Mesenchymal stem cell (in vitro differentiated cells and primary cell): ENCODE data around the gene WDTC1.

Experiments used
- DNase-seq: peaks from one replicate; pipeline ENCODE4 v3.0.0-alpha.2; 2013
- H2AFZ ChIP-seq: one replicate; pipeline ENCODE4 v1.6.1; 2013; ENCODE audit warnings: low read depth, mild to moderate bottlenecking, control low read depth, inconsistent platforms, low read length, moderate library complexity
- H2AK5ac ChIP-seq: 2 replicates; pipeline ENCODE4 v1.6.1; 2013; ENCODE audit warnings: low read length, moderate library complexity, mild to moderate bottlenecking, inconsistent platforms; ENCODE audit not compliant: severe bottlenecking
- H2BK120ac ChIP-seq: one replicate; pipeline ENCODE4 v1.6.1; 2013; ENCODE audit warnings: low read depth, mild to moderate bottlenecking, inconsistent platforms, low read length, moderate library complexity
- H2BK12ac ChIP-seq, 2 experiments: one replicate each; pipeline ENCODE4 v1.6.1; 2013; ENCODE audit warnings: inconsistent platforms in 2 of 2, low read length in 2 of 2, mild to moderate bottlenecking in 2 of 2, moderate library complexity in 2 of 2, control low read depth in 1 of 2
- H2BK15ac ChIP-seq: one replicate; pipeline ENCODE4 v1.6.1; 2013; ENCODE audit warnings: mild to moderate bottlenecking, low read depth, inconsistent platforms; ENCODE audit not compliant: poor library complexity, severe bottlenecking
- H2BK5ac ChIP-seq: 2 replicates; pipeline ENCODE4 v1.6.1; 2013; ENCODE audit warnings: low read depth, mild to moderate bottlenecking, low read length, control low read depth, inconsistent platforms; ENCODE audit not compliant: poor library complexity, severe bottlenecking
- H3K14ac ChIP-seq, 2 experiments: one replicate each; pipeline ENCODE4 v1.6.1; 2013; ENCODE audit warnings: inconsistent platforms in 2 of 2, low read length in 2 of 2, control low read depth in 1 of 2, mild to moderate bottlenecking in 1 of 2, moderate library complexity in 1 of 2
- H3K18ac ChIP-seq, 2 experiments: one replicate each; pipeline ENCODE4 v1.6.1; 2013; ENCODE audit warnings: inconsistent platforms in 2 of 2, low read length in 2 of 2, control low read depth in 1 of 2, low read depth in 1 of 2, mild to moderate bottlenecking in 1 of 2
- H3K23ac ChIP-seq, 2 experiments: one replicate each; pipeline ENCODE4 v1.6.1; 2013; ENCODE audit warnings: inconsistent platforms in 2 of 2, low read length in 2 of 2, mild to moderate bottlenecking in 2 of 2, moderate library complexity in 2 of 2, control low read depth in 1 of 2
- H3K27ac ChIP-seq: 2 replicates; pipeline ENCODE4 v1.5.1; 2013; ENCODE audit warnings: mild to moderate bottlenecking, moderate library complexity, low read length, control low read depth, inconsistent platforms; ENCODE audit not compliant: poor library complexity, severe bottlenecking
- H3K27me3 ChIP-seq, 2 experiments: 2 replicates each; pipeline versions ENCODE4 v1.6.1 to v1.7.0; 2013; ENCODE audit warnings: low read length in 2 of 2, mild to moderate bottlenecking in 2 of 2, moderate library complexity in 2 of 2, control low read depth in 1 of 2, inconsistent platforms in 1 of 2; ENCODE audit not compliant: control insufficient read depth in 1 of 2, insufficient read depth in 1 of 2
- H3K36me3 ChIP-seq, 2 experiments: 2 replicates each; pipeline versions ENCODE4 v1.6.1 to v1.7.0; 2013; ENCODE audit warnings: low read length in 2 of 2, control low read depth in 1 of 2, inconsistent platforms in 1 of 2, low read depth in 1 of 2, mild to moderate bottlenecking in 1 of 2; ENCODE audit not compliant: insufficient read depth in 2 of 2, control insufficient read depth in 1 of 2
- H3K4ac ChIP-seq, 2 experiments: one replicate each; pipeline ENCODE4 v1.6.1; 2013; ENCODE audit warnings: inconsistent platforms in 2 of 2, low read length in 2 of 2, mild to moderate bottlenecking in 2 of 2, moderate library complexity in 2 of 2, control low read depth in 1 of 2, low read depth in 1 of 2
- H3K4me1 ChIP-seq: 2 replicates; pipeline ENCODE4 v1.6.1; 2013; ENCODE audit warnings: low read depth, low read length, control low read depth; ENCODE audit not compliant: control insufficient read depth, insufficient read depth
- H3K4me2 ChIP-seq: 2 replicates; pipeline ENCODE4 v1.6.1; 2013; ENCODE audit warnings: low read length, mild to moderate bottlenecking, inconsistent platforms; ENCODE audit not compliant: poor library complexity, severe bottlenecking
- H3K4me3 ChIP-seq, 2 experiments: 2 replicates each; pipeline versions ENCODE4 v1.5.1 to v1.7.0; 2013; ENCODE audit warnings: low read length in 2 of 2, mild to moderate bottlenecking in 2 of 2, control low read depth in 1 of 2, low read depth in 1 of 2; ENCODE audit not compliant: insufficient read depth in 1 of 2
- H3K79me1 ChIP-seq: replicated peaks from 2 replicates; pipeline ENCODE4 v1.6.1; 2013; ENCODE audit warnings: mild to moderate bottlenecking, control low read depth, low read length, inconsistent platforms; ENCODE audit not compliant: poor library complexity, severe bottlenecking
- H3K9ac ChIP-seq: 2 replicates; pipeline ENCODE4 v1.7.0; 2013; ENCODE audit warnings: mild to moderate bottlenecking, low read length, moderate library complexity
- H3K9me3 ChIP-seq: 2 replicates; pipeline ENCODE4 v1.7.0; 2013; ENCODE audit warnings: mild to moderate bottlenecking, low read length; ENCODE audit not compliant: control insufficient read depth
- H4K8ac ChIP-seq: one replicate; pipeline ENCODE4 v1.6.1; 2013; ENCODE audit warnings: inconsistent platforms, mild to moderate bottlenecking, low read length, moderate library complexity
- H4K91ac ChIP-seq: one replicate; pipeline ENCODE4 v1.6.1; 2013; ENCODE audit warnings: mild to moderate bottlenecking, low read length, inconsistent platforms
- WGBS: methylation state at CpG from one replicate; pipeline ENCODE4 v1.1.7; 2013; ENCODE audit warnings: mixed read lengths; 5-methylcytosine and 5-hydroxymethylcytosine counted together

The WDTC1 gene

DNA sequence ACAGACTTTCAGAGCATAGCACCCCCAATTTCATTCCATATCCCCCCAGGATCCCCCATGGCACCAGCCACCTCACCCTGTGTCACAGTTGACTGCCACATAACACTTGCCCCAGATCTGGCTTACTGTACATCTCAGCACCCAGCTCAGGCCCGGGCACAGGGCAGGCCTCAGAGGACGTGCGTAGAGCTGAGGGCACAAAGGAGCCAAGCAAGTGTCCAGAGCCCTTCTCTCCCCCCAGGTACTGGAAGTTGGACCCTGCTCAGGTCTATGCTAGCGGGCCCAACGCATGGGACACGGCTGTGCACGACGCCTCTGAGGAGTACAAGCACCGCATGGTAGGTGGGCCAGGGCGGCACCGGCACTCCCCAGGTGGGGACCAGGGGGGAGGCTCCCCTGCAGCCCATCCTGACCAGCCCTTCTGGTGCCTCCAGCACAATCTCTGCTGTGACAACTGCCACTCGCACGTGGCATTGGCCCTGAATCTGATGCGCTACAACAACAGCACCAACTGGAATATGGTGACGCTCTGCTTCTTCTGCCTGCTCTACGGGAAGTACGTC, 99.4 kb downstream of the WDTC1 start:
- Histone ChIP-seq H2BK15ac (no peak overlapping the region), H3K9ac (no peak overlapping the region), H3K36me3 (peaks cover 70 to 71% of the 10 kb centered on the region in 2 experiments), H4K91ac (no peak overlapping the region), H4K8ac (no peak overlapping the region), H2BK120ac (no peak overlapping the region), H2AFZ (no peak overlapping the region), H3K9me3 (no peaks in the 10 kb centered on the region), H3K23ac (no peak overlapping the region), H3K27ac (no peak overlapping the region), H3K4me3 (no peak overlapping the region), H3K4me1 (peaks cover 8% of the 10 kb centered on the region), H3K79me1 (peaks cover 22% of the 10 kb centered on the region), H3K27me3 (no peaks in the 10 kb centered on the region), H3K18ac (no peak overlapping the region), H3K4me2 (no peak overlapping the region), H2BK12ac (no peak overlapping the region), H3K14ac (no peak overlapping the region), H2BK5ac (no peak overlapping the region), H3K4ac (no peak overlapping the region), H2AK5ac (no peak overlapping the region)
- DNase-seq = no peak
- 95% methylated on average over 17 of the region's 17 CpGs for WGBS

DNA sequence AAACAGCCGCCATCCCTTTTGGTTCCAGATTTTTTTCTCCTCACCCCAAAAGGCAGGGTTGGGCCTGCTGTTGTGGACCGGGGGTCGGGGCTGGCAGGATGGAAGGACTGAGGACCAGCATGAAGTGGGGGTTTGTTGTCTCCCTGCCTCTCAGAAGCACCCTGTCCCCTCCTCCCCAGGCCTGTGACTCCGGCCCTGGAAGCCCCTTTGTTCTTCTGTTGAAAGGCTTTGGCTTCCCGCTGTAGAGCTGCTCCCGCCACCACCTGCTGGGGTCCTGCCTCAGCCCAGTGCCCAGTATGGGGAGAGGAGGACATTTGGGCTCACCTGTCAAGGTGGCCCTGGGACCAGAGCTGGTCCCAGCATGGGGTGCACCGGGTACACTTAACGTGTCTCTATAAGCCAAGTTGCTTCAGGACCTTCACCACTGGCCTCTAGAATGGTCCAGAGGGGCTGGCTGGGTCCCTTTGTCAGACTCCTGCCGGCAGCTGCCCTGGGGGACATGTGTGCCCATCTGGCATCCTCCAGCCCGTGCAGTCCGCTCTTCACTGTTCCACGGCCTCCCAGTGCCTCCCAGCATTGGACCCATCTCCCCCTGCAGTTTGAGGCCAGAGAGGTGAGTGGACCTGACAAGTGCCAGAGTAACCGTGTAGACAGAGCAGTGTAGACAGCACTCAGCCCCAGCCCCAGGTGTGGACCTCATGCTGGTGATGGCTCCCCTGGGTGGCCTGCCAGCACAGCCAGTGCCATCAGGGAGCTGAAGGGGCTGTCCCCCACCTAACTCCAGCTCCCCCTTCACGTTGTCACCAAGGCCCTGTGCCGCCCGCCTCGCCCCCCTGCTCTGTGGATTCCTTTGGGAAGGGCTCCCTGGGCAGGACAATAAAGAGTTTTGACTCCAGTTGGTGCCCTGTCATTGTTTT, 101.3 kb downstream of the WDTC1 start:
- Histone ChIP-seq H2BK12ac (no peak overlapping the region), H2BK15ac (peak overlapping the region; percentile 21), H3K23ac (no peak overlapping the region), H3K14ac (no peak overlapping the region), H2AK5ac (no peak overlapping the region), H4K91ac (no peak overlapping the region), H2BK5ac (no peak overlapping the region), H4K8ac (no peak overlapping the region), H3K4ac (no peak overlapping the region), H2BK120ac (no peak overlapping the region), H3K79me1 (peaks cover 19% of the 10 kb centered on the region), H3K27ac (no peak overlapping the region), H3K27me3 (no peaks in the 10 kb centered on the region), H3K9me3 (no peaks in the 10 kb centered on the region), H2AFZ (no peak overlapping the region), H3K18ac (no peak overlapping the region), H3K4me3 (no peak overlapping the region), H3K4me1 (peaks cover 15% of the 10 kb centered on the region), H3K9ac (no peak overlapping the region), H3K4me2 (no peak overlapping the region), H3K36me3 (peaks cover 60 to 67% of the 10 kb centered on the region in 2 experiments)
- DNase-seq = no peak
- WGBS = 92% methylated on average over 15 of the region's 17 CpGs

DNA sequence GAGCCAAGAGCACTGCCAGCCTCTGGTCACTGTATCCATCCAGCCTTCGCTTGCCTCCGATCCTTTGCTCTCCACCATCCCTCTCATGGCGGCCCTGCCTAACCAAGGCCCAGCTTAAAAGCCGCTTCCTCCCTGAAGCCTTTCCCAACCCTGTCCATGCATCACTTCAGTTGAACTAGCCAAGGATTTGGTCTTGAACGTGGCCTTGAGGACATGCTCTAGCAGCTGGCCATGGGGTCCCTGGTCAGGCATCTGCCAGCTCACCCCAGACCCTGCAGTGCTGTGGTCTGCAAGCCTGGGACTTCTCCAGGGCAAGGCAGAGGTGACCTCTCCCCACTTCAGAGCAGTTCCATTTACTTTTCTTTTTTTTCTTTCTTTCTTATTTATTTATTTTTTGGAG, 102.3 kb downstream of the WDTC1 start:
- Histone ChIP-seq H4K8ac (no peak overlapping the region), H2BK12ac (no peak overlapping the region), H2AFZ (no peak overlapping the region), H3K27me3 (no peaks in the 10 kb centered on the region), H4K91ac (no peak overlapping the region), H3K4me2 (no peak overlapping the region), H2BK5ac (no peak overlapping the region), H3K9me3 (no peaks in the 10 kb centered on the region), H3K14ac (no peak overlapping the region), H2BK15ac (no peak overlapping the region), H3K4me1 (peaks cover 17% of the 10 kb centered on the region), H3K4ac (no peak overlapping the region), H3K4me3 (no peak overlapping the region), H2BK120ac (no peak overlapping the region), H3K23ac (no peak overlapping the region), H3K18ac (no peak overlapping the region), H3K9ac (no peak overlapping the region), H3K36me3 (peaks cover 50 to 58% of the 10 kb centered on the region in 2 experiments), H3K79me1 (peaks cover 11% of the 10 kb centered on the region), H2AK5ac (no peak overlapping the region), H3K27ac (no peak overlapping the region)
- no peak for DNase-seq
- WGBS = over 99% methylated on average over 5 of the region's 5 CpGs

DNA sequence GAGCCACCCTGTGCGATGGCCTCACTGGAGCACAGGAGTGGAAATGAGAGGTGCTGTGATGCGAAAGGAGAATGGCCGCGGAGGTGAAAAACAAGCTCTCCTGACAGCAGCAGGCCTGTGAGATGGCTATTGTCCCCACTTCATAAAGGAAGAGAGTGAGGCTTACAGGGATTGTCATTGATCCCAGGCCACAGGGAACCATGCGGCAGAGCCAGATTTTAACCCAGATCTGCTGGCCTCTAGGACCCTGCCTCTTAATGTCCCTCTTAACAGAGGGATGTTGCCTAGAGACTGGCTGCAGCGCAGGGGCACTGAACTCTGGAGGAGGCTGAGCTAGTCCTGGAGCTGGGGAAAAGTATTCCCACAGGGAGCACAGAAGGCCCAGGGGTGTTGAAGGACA, 104.3 kb downstream of the WDTC1 start:
- no peak overlapping the region for H3K4me3 ChIP-seq
- no peak overlapping the region for H3K27ac ChIP-seq
- H4K91ac ChIP-seq = no peak overlapping the region
- peaks cover 33% of the 10 kb centered on the region for H3K4me1 ChIP-seq
- H2AK5ac ChIP-seq = peak overlapping the region; percentile 28
- H2BK120ac ChIP-seq = no peak overlapping the region
- H3K23ac ChIP-seq = no peak overlapping the region
- no peak for DNase-seq
- 95% methylated on average over 6 of the region's 6 CpGs for WGBS
- peaks cover 32 to 43% of the 10 kb centered on the region in 2 experiments for H3K36me3 ChIP-seq
- H3K79me1 ChIP-seq = peaks cover 2% of the 10 kb centered on the region
- no peaks in the 10 kb centered on the region for H3K9me3 ChIP-seq
- H3K9ac ChIP-seq = no peak overlapping the region
- no peak overlapping the region for H3K14ac ChIP-seq
- no peak overlapping the region for H2BK5ac ChIP-seq
- H3K18ac ChIP-seq = no peak overlapping the region
- no peak overlapping the region for H3K4ac ChIP-seq
- H2AFZ ChIP-seq = no peak overlapping the region
- no peak overlapping the region for H3K4me2 ChIP-seq
- no peak overlapping the region for H2BK12ac ChIP-seq
- H4K8ac ChIP-seq = peak overlapping the region; percentile 31
- no peak overlapping the region for H2BK15ac ChIP-seq
- H3K27me3 ChIP-seq = no peaks in the 10 kb centered on the region
